IMR-90 (cell line): Measurements from ENCODE around the gene CUL9. TPM values are rescaled to one million over a fixed set of nuclear protein-coding genes. Genes with fewer than 3 reads are reported as not detected.

Experiments used
- ATAC-seq: fragments of 200-7000 bp; cut with Tn5 transposase; 2 replicates; pipeline ENCODE4 v1.9.1; 2020; ENCODE audit warnings: low read depth, mild to moderate bottlenecking, moderate library complexity
- BruUV-seq: library from RNA; stranded (reverse); fragments of 400-500 nt; replicated peaks from 2 replicates; lab custom pipeline; 2021; lab: Mats Ljungman, UMichigan
- CTCF ChIA-PET: fragments of 300-600 bp; formaldehyde crosslinking; extraction: SDS; loops from one replicate; lab custom pipeline; 2021; ENCODE audit warnings: antibody characterized with exemption; lab: Yijun Ruan, JAX
- POLR2A ChIA-PET: fragments of 300-600 bp; sonication (Branson Sonifier 250); formaldehyde crosslinking; loops from one replicate; lab custom pipeline; 2022; ENCODE audit warnings: antibody characterized with exemption; ENCODE audit not compliant: unreplicated experiment; lab: Charles Lee
- DNase-seq: peaks from one replicate; pipeline ENCODE4 v3.0.0; 2013
- H2AFZ ChIP-seq: replicated peaks from 2 replicates; pipeline ENCODE3; 2013; ENCODE audit warnings: low read length, mild to moderate bottlenecking; ENCODE audit not compliant: poor library complexity
- H2AK5ac ChIP-seq: 2 replicates; pipeline ENCODE4 v1.6.1; 2013; ENCODE audit warnings: low read depth, low read length, inconsistent platforms
- H2AK9ac ChIP-seq: replicated peaks from 2 replicates; pipeline ENCODE3; 2013; ENCODE audit warnings: mild to moderate bottlenecking, low read depth, low read length, moderate library complexity; ENCODE audit not compliant: poor library complexity
- H2BK120ac ChIP-seq: 2 replicates; pipeline ENCODE4 v1.6.1; 2013; ENCODE audit warnings: low read depth, low read length, inconsistent platforms
- H2BK15ac ChIP-seq: 3 replicates; pipeline ENCODE4 v1.6.1; 2013; ENCODE audit warnings: low read depth, low read length, inconsistent platforms
- H2BK20ac ChIP-seq: 2 replicates; pipeline ENCODE4 v1.6.1; 2013; ENCODE audit warnings: low read depth, mild to moderate bottlenecking, inconsistent platforms, low read length, moderate library complexity
- H2BK5ac ChIP-seq: 2 replicates; pipeline ENCODE4 v1.6.1; 2013; ENCODE audit warnings: mild to moderate bottlenecking, low read depth, low read length, inconsistent platforms; ENCODE audit not compliant: poor library complexity, severe bottlenecking
- H3K14ac ChIP-seq: replicated peaks from 2 replicates; pipeline ENCODE4 v1.6.1; 2013; ENCODE audit warnings: low read depth, low read length, inconsistent platforms
- H3K18ac ChIP-seq: 2 replicates; pipeline ENCODE4 v1.6.1; 2013; ENCODE audit warnings: low read depth, low read length, control low read depth
- H3K23ac ChIP-seq: 2 replicates; pipeline ENCODE4 v1.6.1; 2013; ENCODE audit warnings: low read depth, low read length, inconsistent platforms
- H3K27ac ChIP-seq: 2 replicates; pipeline ENCODE4 v1.5.1; 2013; ENCODE audit warnings: mild to moderate bottlenecking, control low read depth, low read length; ENCODE audit not compliant: insufficient read depth
- H3K27me3 ChIP-seq: 2 replicates; pipeline ENCODE4 v1.6.1; 2013; ENCODE audit warnings: low read length; ENCODE audit not compliant: control insufficient read depth, insufficient read depth
- H3K36me3 ChIP-seq: 2 replicates; pipeline ENCODE4 v1.6.1; 2013; ENCODE audit warnings: low read length, mixed read lengths; ENCODE audit not compliant: control insufficient read depth, insufficient read depth
- H3K4ac ChIP-seq: 2 replicates; pipeline ENCODE4 v1.6.1; 2013; ENCODE audit warnings: low read depth, low read length, inconsistent platforms
- H3K4me1 ChIP-seq: 2 replicates; pipeline ENCODE4 v1.6.1; 2013; ENCODE audit warnings: low read length, mixed read lengths; ENCODE audit not compliant: control insufficient read depth, insufficient read depth
- H3K4me2 ChIP-seq: 2 replicates; pipeline ENCODE4 v1.6.1; 2013; ENCODE audit warnings: low read depth, mild to moderate bottlenecking, control low read depth, low read length, moderate library complexity
- H3K4me3 ChIP-seq: 2 replicates; pipeline ENCODE4 v1.5.1; 2013; ENCODE audit warnings: low read depth, mild to moderate bottlenecking, control low read depth, low read length, moderate library complexity; ENCODE audit not compliant: insufficient read depth
- H3K56ac ChIP-seq: 2 replicates; pipeline ENCODE4 v1.6.1; 2013; ENCODE audit warnings: low read length, inconsistent platforms; ENCODE audit not compliant: insufficient read depth; ENCODE audit errors: extremely low read depth
- H3K79me1 ChIP-seq, 2 experiments: 2 replicates each; pipeline ENCODE4 v1.6.1; 2013; ENCODE audit warnings: low read length in 2 of 2, inconsistent platforms in 1 of 2, low read depth in 1 of 2
- H3K9ac ChIP-seq: 2 replicates; pipeline ENCODE4 v1.6.1; 2013; ENCODE audit warnings: low read depth, low read length, control low read depth
- H3K9me1 ChIP-seq: 2 replicates; pipeline ENCODE4 v1.6.1; 2013; ENCODE audit warnings: low read length, inconsistent platforms; ENCODE audit not compliant: insufficient read depth
- H3K9me3 ChIP-seq: 2 replicates; pipeline ENCODE4 v1.6.1; 2013; ENCODE audit warnings: low read length; ENCODE audit not compliant: control insufficient read depth, insufficient read depth
- H4K20me1 ChIP-seq: 2 replicates; pipeline ENCODE4 v1.6.1; 2013; ENCODE audit warnings: low read length, inconsistent platforms; ENCODE audit not compliant: insufficient read depth
- H4K5ac ChIP-seq: 2 replicates; pipeline ENCODE4 v1.6.1; 2013; ENCODE audit warnings: mild to moderate bottlenecking, low read depth, low read length, control low read depth
- H4K8ac ChIP-seq, 2 experiments: 2 replicates each; pipeline ENCODE4 v1.6.1; 2013; ENCODE audit warnings: low read depth in 2 of 2, low read length in 2 of 2, control low read depth in 1 of 2, inconsistent platforms in 1 of 2
- H4K91ac ChIP-seq: 2 replicates; pipeline ENCODE4 v1.6.1; 2013; ENCODE audit warnings: low read depth, low read length, inconsistent platforms; ENCODE audit not compliant: insufficient read depth
- CHD1 ChIP-seq: IDR thresholded peaks from 2 replicates; pipeline ENCODE4 v1.6.1; 2012; ENCODE audit warnings: low read depth, low read length, improper control_type of control experiment
- RCOR1 ChIP-seq: IDR thresholded peaks from 2 replicates; pipeline ENCODE4 v1.6.1; 2012; ENCODE audit warnings: mild to moderate bottlenecking, low read length, improper control_type of control experiment; ENCODE audit not compliant: insufficient replicate concordance
- RFX5 ChIP-seq: IDR thresholded peaks from 2 replicates; pipeline ENCODE4 v1.8.0; 2012; ENCODE audit warnings: low read depth, mild to moderate bottlenecking, low read length, moderate library complexity
- WGBS, 2 experiments: methylation state at CpG; one replicate each; pipeline versions ENCODE4 v1.1.5 to v1.1.7; 2013; ENCODE audit warnings: missing lambda C conversion rate in 2 of 2; ENCODE audit not compliant: insufficient read length in 1 of 2; ENCODE audit errors: extremely low coverage in 2 of 2; 5-methylcytosine and 5-hydroxymethylcytosine counted together
- dilution Hi-C: fragments of 300-500 bp; cut with HindIII; formaldehyde crosslinking; loops from one replicate; pipeline ENCODE4 v1.14.3; 2018; ENCODE audit warnings: low sequenced_read_pairs; ENCODE audit not compliant: unreplicated experiment
- in situ Hi-C: fragments of 300-500 bp; cut with MboI; formaldehyde crosslinking; loops from 3 replicates; pipeline ENCODE4 v1.14.3; 2019; ENCODE audit warnings: low sequenced_read_pairs, inconsistent platforms, mixed read lengths
- intact Hi-C: fragments of 100-400 bp; cut with micrococcal nuclease; formaldehyde crosslinking; loops from 2 replicates; pipeline ENCODE4 v1.10.0; 2022
- polyA plus RNA-seq, 3 experiments: library from polyadenylated mRNA; depleted of rRNA; stranded (reverse); fragments of >200 nt; gene quantifications; 2 replicates each; pipeline ENCODE4 v1.2.3, GENCODE V29; 2012; ENCODE audit warnings: low replicate concordance in 1 of 3
- total RNA-seq: library from RNA; depleted of rRNA; stranded (reverse); fragments of >200 nt; gene quantifications from 2 replicates; pipeline ENCODE4 v1.2.3, GENCODE V29; 2012

Gene CUL9
- total and polyA plus RNA-seq, 2 of the 4 experiments (the other 2 are of a cell fraction), result 7.7 to 19.5 TPM

- H3K4me1 ChIP-seq, result no peaks in the 10 kb centered on the region
- no peaks in the 10 kb centered on the region for H4K20me1 ChIP-seq
- H2BK5ac ChIP-seq, result no peak overlapping the region
- H3K56ac ChIP-seq, result no peak overlapping the region
- no peak overlapping the region for H3K4me3 ChIP-seq
- no peak overlapping the region for H2AFZ ChIP-seq
- no peak for TF ChIP-seq CHD1
- TF ChIP-seq RFX5, result no peak
- TF ChIP-seq RCOR1, result no peak
- no CpG with 5 or more reads among the region's 1 CpG for WGBS, 2 experiments
- H3K4ac ChIP-seq, result no peak overlapping the region
- peaks cover 22% of the 10 kb centered on the region for H3K36me3 ChIP-seq
- no peak overlapping the region for H3K18ac ChIP-seq
- DNase-seq (no peak), ATAC-seq (no peak)
- dilution Hi-C loops (no loop called here), in situ Hi-C loops (no loop called here), intact Hi-C loops (no loop called here)
- no peak overlapping the region for H3K27ac ChIP-seq
- BruUV-seq, result no TSS peak
- H4K91ac ChIP-seq, result no peak overlapping the region
- H3K27me3 ChIP-seq, result no peaks in the 10 kb centered on the region
- H4K8ac ChIP-seq, result no peak overlapping the region
- no peak overlapping the region for H3K9ac ChIP-seq
- H3K14ac ChIP-seq, result no peak overlapping the region
- no peaks in the 10 kb centered on the region for H3K79me1 ChIP-seq
- CTCF ChIA-PET, result no interaction called here
- no peak overlapping the region for H2BK20ac ChIP-seq
- no peak overlapping the region for H2AK9ac ChIP-seq
- H3K9me1 ChIP-seq, result no peaks in the 10 kb centered on the region
- H3K9me3 ChIP-seq, result no peaks in the 10 kb centered on the region
- no peak overlapping the region for H3K4me2 ChIP-seq
- no peak overlapping the region for H4K5ac ChIP-seq
- no peak overlapping the region for H2BK120ac ChIP-seq
- H2AK5ac ChIP-seq, result no peak overlapping the region
- H3K23ac ChIP-seq, result no peak overlapping the region
- no peak overlapping the region for H2BK15ac ChIP-seq
- POLR2A ChIA-PET, result no interaction called here
Observed at GRCh38 chr6:43211955-43212354, 30.0 kb downstream of the CUL9 start.
